Mucosa of descending colon (tissue), 3 donors: ENCODE results near the gene CREB5. TPM values are rescaled to one million over a fixed set of nuclear protein-coding genes. Genes with fewer than 3 reads are reported as not detected.
A peak's percentile ranks its signal among the peaks of the same experiment; 100 is the strongest.

ENCODE experiments used
- ATAC-seq: fragments of 200-7000 bp; cut with Tn5 transposase; one replicate; pipeline ENCODE4 v1.9.1; 2020; ENCODE audit warnings: mild to moderate bottlenecking, moderate library complexity
- DNase-seq, 3 donors: peaks; one replicate each; pipeline ENCODE4 v3.0.0-alpha.2; 2020
- H3K36me3 ChIP-seq: fragments of 200-600 bp; one replicate; pipeline ENCODE4 v1.8.0; 2021; ENCODE audit warnings: low read depth, mild to moderate bottlenecking
- H3K4me1 ChIP-seq: fragments of 200-600 bp; one replicate; pipeline ENCODE4 v1.8.0; 2021; ENCODE audit warnings: low read depth, mild to moderate bottlenecking
- H3K4me3 ChIP-seq: fragments of 200-600 bp; one replicate; pipeline ENCODE4 v1.8.0; 2021; ENCODE audit warnings: mild to moderate bottlenecking
- H3K9me3 ChIP-seq: fragments of 200-600 bp; one replicate; pipeline ENCODE4 v1.8.0; 2021; ENCODE audit warnings: mild to moderate bottlenecking
- intact Hi-C, 2 donors: fragments of 100-400 bp; cut with DNase I in 1 of 2; cut with micrococcal nuclease in 1 of 2; formaldehyde crosslinking; loops; one replicate each; pipeline versions ENCODE4 v1.11.0 to v1.11.1; 2022; cut with DNase I, micrococcal nuclease
- total RNA-seq, 3 donors: library from RNA; stranded (reverse); fragmentation: NEBNext Ultra II Directional in 2 of 3; extraction: Animal tissue kit (Norgen Biotek cat#: 25700) in 2 of 3; gene quantifications; one replicate each; pipeline versions ENCODE4 v1.2.1 to v1.2.4, GENCODE V29; 2021 to 2023
- TF ChIP-seq, protein P1 (sequence below): fragments of 200-600 bp; IDR thresholded peaks from one replicate; pipeline ENCODE4 v1.8.0; 2022; ENCODE audit warnings: antibody characterized with exemption, mild to moderate bottlenecking
- donor health status: DM: no; HTN: no; CAD: no; lungs with moderate emphysema.
- donor health status: DM: no; HTN: no; CAD: no.
- donor health status: DM: no; HTN: yes; CAD: no.

CREB5 gene
- total RNA-seq, 3 donors from 2014 or later: 0.61 to 5.4 (median 1.9) TPM

DNA sequence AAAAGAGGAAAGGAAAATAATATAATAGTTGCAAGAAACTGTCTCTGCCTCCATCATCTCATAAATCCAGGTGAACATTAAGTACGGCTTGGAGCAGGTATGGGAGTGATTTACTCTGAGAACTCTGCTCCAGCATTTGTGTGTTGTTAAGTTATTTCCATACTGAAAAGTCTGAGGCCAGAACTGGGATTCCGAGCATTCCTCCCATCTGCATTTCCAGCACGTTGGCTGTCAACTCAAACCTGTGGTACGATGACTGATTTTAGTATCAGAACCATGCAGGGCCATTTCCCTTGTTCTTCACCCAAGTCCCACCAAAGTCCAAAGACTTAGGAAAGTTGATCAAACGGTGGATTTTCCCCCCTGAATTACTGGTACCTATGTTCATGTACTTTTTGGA, 104.9 kb downstream of the CREB5 start:
- DNase-seq (no peak), ATAC-seq (no peak)
- no peaks in the 10 kb centered on the region for H3K36me3 ChIP-seq
- TF ChIP-seq, protein P1, sequence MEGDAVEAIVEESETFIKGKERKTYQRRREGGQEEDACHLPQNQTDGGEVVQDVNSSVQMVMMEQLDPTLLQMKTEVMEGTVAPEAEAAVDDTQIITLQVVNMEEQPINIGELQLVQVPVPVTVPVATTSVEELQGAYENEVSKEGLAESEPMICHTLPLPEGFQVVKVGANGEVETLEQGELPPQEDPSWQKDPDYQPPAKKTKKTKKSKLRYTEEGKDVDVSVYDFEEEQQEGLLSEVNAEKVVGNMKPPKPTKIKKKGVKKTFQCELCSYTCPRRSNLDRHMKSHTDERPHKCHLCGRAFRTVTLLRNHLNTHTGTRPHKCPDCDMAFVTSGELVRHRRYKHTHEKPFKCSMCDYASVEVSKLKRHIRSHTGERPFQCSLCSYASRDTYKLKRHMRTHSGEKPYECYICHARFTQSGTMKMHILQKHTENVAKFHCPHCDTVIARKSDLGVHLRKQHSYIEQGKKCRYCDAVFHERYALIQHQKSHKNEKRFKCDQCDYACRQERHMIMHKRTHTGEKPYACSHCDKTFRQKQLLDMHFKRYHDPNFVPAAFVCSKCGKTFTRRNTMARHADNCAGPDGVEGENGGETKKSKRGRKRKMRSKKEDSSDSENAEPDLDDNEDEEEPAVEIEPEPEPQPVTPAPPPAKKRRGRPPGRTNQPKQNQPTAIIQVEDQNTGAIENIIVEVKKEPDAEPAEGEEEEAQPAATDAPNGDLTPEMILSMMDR: no peak
- H3K4me3 ChIP-seq: no peak overlapping the region
- no peaks in the 10 kb centered on the region for H3K4me1 ChIP-seq
- intact Hi-C loops: no loop called here
- no peaks in the 10 kb centered on the region for H3K9me3 ChIP-seq

- H3K4me3 ChIP-seq: no peak overlapping the region
- DNase-seq (no peak), ATAC-seq (no peak)
- H3K36me3 ChIP-seq: no peaks in the 10 kb centered on the region
- H3K9me3 ChIP-seq: no peaks in the 10 kb centered on the region
- no peaks in the 10 kb centered on the region for H3K4me1 ChIP-seq
- intact Hi-C loops: no loop called here
- TF ChIP-seq, protein P1: no peak
These were observed 105.3 kb downstream of the CREB5 start for GRCh38 chr7:28517606-28518005.

DNA sequence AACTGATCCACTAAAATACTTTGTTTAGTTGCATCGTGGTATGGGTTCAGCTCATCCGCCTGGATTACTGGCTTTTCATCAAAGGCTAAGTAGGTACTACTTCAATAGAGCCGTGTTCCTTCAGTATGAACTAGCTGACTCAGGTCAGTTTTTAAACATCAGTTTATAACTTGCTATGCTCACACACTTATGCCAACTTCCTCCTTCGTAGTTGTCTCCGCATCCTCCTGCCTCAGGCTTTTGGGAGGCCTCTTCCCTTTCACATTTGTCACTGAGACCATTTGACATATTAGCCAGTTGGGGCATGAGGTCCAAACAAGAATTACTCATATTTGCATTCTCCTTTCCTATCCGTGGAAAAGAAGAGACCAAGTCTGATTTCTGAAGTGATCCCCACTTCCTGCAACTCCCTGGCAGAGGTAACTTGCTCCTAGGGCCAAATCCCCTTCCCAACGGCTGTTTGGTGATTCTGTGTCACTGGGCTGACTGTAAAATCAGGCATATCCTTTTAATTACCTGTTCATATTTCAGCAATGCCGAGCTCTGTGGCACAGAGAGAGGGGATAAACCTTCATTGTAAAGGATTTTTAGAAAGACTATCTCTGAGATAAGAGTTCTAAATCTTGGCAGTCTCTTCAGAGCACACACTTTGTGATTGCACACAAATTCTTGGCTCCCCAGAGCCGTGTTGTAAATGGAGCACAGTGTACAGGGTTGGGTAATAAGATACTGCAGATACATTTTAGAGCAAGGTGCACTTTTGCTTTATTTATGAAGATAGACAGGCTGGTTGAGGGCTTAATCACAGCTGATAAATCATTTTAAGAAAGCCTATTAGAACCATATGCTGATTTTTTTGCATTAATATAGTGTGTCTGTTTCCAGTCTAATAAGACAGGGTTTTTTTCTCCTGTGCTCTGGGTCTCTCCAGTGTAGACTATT, 108.0 kb downstream of the CREB5 start:
- Histone ChIP-seq H3K4me3 (no peak overlapping the region), H3K9me3 (no peaks in the 10 kb centered on the region), H3K4me1 (no peaks in the 10 kb centered on the region), H3K36me3 (no peaks in the 10 kb centered on the region)
- TF ChIP-seq, protein P1: no peak
- ATAC-seq (peak; percentile 23), DNase-seq (no peak)
- intact Hi-C loops: no loop called here

DNA sequence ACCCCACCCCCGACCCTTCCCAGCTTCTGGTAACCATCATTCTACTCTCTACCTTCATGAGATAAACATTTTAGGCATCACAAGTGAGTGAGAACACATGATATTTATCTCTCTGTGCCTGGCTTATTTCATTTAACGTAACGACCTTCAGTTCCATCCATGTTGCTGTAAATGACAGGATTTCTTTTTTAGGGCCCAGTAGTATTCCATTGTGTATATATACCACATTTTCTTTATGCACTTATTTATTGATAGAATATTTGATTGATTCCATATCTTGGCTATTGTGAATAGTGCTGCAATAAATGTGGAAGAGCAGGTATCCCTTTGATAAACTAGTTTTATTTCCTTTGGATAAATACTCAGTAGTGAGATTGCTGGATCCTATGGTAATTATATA, 112.7 kb downstream of the CREB5 start:
- H3K4me3 ChIP-seq: no peak overlapping the region
- H3K36me3 ChIP-seq: no peaks in the 10 kb centered on the region
- DNase-seq (no peak), ATAC-seq (no peak)
- H3K9me3 ChIP-seq: no peaks in the 10 kb centered on the region
- intact Hi-C loops: no loop called here
- no peaks in the 10 kb centered on the region for H3K4me1 ChIP-seq
- TF ChIP-seq, protein P1: no peak

GRCh38 chr7:28528899-28529298, 116.6 kb downstream of the CREB5 start:
- DNase-seq (no peak), ATAC-seq (no peak)
- TF ChIP-seq, protein P1: no peak
- H3K9me3 ChIP-seq: no peaks in the 10 kb centered on the region
- no peaks in the 10 kb centered on the region for H3K36me3 ChIP-seq
- intact Hi-C loops: no loop called here
- no peak overlapping the region for H3K4me3 ChIP-seq
- H3K4me1 ChIP-seq: no peaks in the 10 kb centered on the region
